ENCODE measurements around the gene OR2B2.
"Not testable (repeated sequence)": the region's sequence is repeated elsewhere in the genome, so short reads cannot be mapped to it uniquely, and the experiment has no call there.

OR2B2 gene

GRCh38 chr6:27902335-27903314, 9.6 kb downstream of the OR2B2 start:
- peaks cover 3% of the 10 kb centered on the region for H3K9me3 Mint-ChIP-seq
- H3K4me3 Mint-ChIP-seq, result peak overlapping the region; percentile 90 to 96 (median 94)
- peaks cover 4% of the 10 kb centered on the region for H3K4me1 Mint-ChIP-seq
- no peaks in the 10 kb centered on the region for H3K36me3 Mint-ChIP-seq (ENCODE audit: low read depth)
- peak overlapping the region; percentile 90 to 98 (median 97) for H3K27ac Mint-ChIP-seq
- peaks cover 9% of the 10 kb centered on the region for H3K27me3 Mint-ChIP-seq (ENCODE audit: low read depth)
- no peak for TF ChIP-seq CTCF (IDR thresholded peaks at IDR 0.05; ENCODE audit: unreplicated experiment in 3 of 3)

- H3K4me1 Mint-ChIP-seq, result peaks cover 4% of the 10 kb centered on the region
- H3K27me3 Mint-ChIP-seq (ENCODE audit: low read depth), result peaks cover 4% of the 10 kb centered on the region
- peak overlapping the region in 2 of 3 experiments; percentile 90 to 97 for H3K27ac Mint-ChIP-seq
- TF ChIP-seq CTCF (IDR thresholded peaks at IDR 0.05; ENCODE audit: unreplicated experiment in 3 of 3), result no peak
- H3K9me3 Mint-ChIP-seq, result peaks cover 3% of the 10 kb centered on the region
- H3K36me3 Mint-ChIP-seq (ENCODE audit: low read depth), result no peaks in the 10 kb centered on the region
- H3K4me3 Mint-ChIP-seq, result peak overlapping the region; percentile 90 to 96 (median 94)
Observed at GRCh38 chr6:27901801-27902200, 10.4 kb downstream of the OR2B2 start.

GRCh38 chr6:27900197-27900596, 12.0 kb downstream of the OR2B2 start:
- not testable (repeated sequence) for H3K27me3 Mint-ChIP-seq (ENCODE audit: low read depth); H3K27ac Mint-ChIP-seq; H3K9me3 Mint-ChIP-seq; H3K4me1 Mint-ChIP-seq; H3K36me3 Mint-ChIP-seq (ENCODE audit: low read depth)
- peak overlapping the region in 1 of 3 experiments; percentile 35 for H3K4me3 Mint-ChIP-seq

- H3K27me3 Mint-ChIP-seq (ENCODE audit: low read depth), result peaks cover 4% of the 10 kb centered on the region
- peaks cover 4% of the 10 kb centered on the region for H3K4me1 Mint-ChIP-seq
- no peak overlapping the region for H3K27ac Mint-ChIP-seq
- H3K4me3 Mint-ChIP-seq, result no peak overlapping the region
- H3K9me3 Mint-ChIP-seq, result peaks cover 3% of the 10 kb centered on the region
- no peak for TF ChIP-seq CTCF (IDR thresholded peaks at IDR 0.05; ENCODE audit: unreplicated experiment in 3 of 3)
- no peaks in the 10 kb centered on the region for H3K36me3 Mint-ChIP-seq (ENCODE audit: low read depth)
Observed at GRCh38 chr6:27899543-27899942, 12.7 kb downstream of the OR2B2 start.

GRCh38 chr6:27897580-27898206, 14.5 kb downstream of the OR2B2 start:
- no peak for TF ChIP-seq CTCF (IDR thresholded peaks at IDR 0.05; ENCODE audit: unreplicated experiment in 3 of 3)
- H3K27me3 Mint-ChIP-seq (ENCODE audit: low read depth), result peaks cover 2% of the 10 kb centered on the region
- H3K4me3 Mint-ChIP-seq, result peak overlapping the region in 2 of 3 experiments; percentile 26 to 39
- peak overlapping the region in 1 of 3 experiments; percentile 44 for H3K27ac Mint-ChIP-seq
- peaks cover 8% of the 10 kb centered on the region for H3K4me1 Mint-ChIP-seq
- no peaks in the 10 kb centered on the region for H3K36me3 Mint-ChIP-seq (ENCODE audit: low read depth)
- peaks cover under 1% of the 10 kb centered on the region for H3K9me3 Mint-ChIP-seq

- Mint-ChIP-seq H3K4me1 (peaks cover 8% of the 10 kb centered on the region), H3K36me3 (ENCODE audit: low read depth) (no peaks in the 10 kb centered on the region), H3K27ac (no peak overlapping the region), H3K4me3 (no peak overlapping the region), H3K9me3 (no peaks in the 10 kb centered on the region), H3K27me3 (ENCODE audit: low read depth) (no peaks in the 10 kb centered on the region)
- no peak for TF ChIP-seq CTCF (IDR thresholded peaks at IDR 0.05; ENCODE audit: unreplicated experiment in 3 of 3)
Observed at GRCh38 chr6:27896398-27896796, 15.8 kb downstream of the OR2B2 start.

All from nephron (organoid).